Omental fat pad (tissue), 4 donors: ENCODE measurements around the gene HOXD1. TPM values are rescaled to one million over a fixed set of nuclear protein-coding genes. Genes with fewer than 3 reads are reported as not detected.

ENCODE experiments used
- ATAC-seq: fragments of 150-250 bp; one replicate; pipeline ENCODE4 v1.9.1; 2016; ENCODE audit warnings: mild to moderate bottlenecking, moderate library complexity; ENCODE audit not compliant: low FRiP score
- DNase-seq: peaks from one replicate; pipeline ENCODE4 v3.0.0-alpha.2; 2019; ENCODE audit warnings: low spot score
- total RNA-seq, 4 donors: library from RNA; depleted of rRNA; stranded (reverse); fragments of >200 nt; gene quantifications; one replicate each; pipeline ENCODE4 v1.1.0, GENCODE V29; 2016
- TF ChIP-seq, protein P1 (sequence below), 3 donors: fragments of 450-650 bp; IDR thresholded peaks; one replicate each; pipeline ENCODE4 v1.5.1; 2016 to 2017; ENCODE audit warnings: antibody characterized with exemption in 3 of 3, mild to moderate bottlenecking in 3 of 3, moderate library complexity in 2 of 3

HOXD1 gene
- total RNA-seq, 4 donors from 2014 or later = 0.19 to 0.95 (median 0.53) TPM

- no peak for ATAC-seq
- TF ChIP-seq, protein P1, sequence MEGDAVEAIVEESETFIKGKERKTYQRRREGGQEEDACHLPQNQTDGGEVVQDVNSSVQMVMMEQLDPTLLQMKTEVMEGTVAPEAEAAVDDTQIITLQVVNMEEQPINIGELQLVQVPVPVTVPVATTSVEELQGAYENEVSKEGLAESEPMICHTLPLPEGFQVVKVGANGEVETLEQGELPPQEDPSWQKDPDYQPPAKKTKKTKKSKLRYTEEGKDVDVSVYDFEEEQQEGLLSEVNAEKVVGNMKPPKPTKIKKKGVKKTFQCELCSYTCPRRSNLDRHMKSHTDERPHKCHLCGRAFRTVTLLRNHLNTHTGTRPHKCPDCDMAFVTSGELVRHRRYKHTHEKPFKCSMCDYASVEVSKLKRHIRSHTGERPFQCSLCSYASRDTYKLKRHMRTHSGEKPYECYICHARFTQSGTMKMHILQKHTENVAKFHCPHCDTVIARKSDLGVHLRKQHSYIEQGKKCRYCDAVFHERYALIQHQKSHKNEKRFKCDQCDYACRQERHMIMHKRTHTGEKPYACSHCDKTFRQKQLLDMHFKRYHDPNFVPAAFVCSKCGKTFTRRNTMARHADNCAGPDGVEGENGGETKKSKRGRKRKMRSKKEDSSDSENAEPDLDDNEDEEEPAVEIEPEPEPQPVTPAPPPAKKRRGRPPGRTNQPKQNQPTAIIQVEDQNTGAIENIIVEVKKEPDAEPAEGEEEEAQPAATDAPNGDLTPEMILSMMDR (IDR thresholded peaks at IDR 0.05) = no peak
- no peak for DNase-seq
Measured at GRCh38 chr2:176200971-176201370, 12.5 kb downstream of the HOXD1 start.

DNA sequence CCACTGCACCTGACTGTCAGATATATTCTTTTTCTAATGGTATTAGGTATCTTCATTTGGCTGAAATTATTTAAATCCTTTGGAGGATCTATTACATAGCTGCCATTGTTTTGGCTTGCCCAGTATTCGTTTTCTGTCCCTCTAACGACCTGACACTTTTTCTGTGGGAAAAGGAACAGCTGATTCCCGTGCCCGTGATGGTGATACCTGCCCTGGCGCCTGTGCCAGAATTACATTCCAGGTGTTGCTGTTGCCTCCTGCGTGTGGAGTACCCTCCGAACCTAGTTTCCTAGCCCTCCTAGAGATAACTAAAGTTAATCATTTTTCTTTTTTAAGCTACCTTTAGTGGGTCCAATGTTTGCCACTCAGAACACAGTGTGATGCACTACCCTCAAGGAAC, 14.0 kb downstream of the HOXD1 start:
- no peak for DNase-seq
- ATAC-seq = no peak

DNA sequence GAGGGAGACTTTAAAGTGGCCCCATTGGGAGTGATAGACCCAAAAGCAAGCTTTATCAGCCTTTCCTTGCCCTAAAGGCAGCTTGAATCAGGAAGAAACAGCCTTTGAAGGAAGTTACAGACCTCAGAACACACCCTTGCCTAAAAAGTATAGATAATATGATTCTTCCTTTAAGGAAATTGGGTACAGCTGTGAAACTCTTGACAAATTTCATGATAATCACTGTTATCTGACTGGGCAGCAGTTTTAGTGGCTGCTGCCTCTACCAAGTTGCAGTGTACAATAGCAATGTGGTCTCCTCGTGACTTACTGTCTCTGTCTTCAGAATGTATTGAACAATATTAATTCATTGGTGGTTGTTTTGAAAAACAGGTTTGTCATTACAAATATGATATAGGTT, 16.7 kb downstream of the HOXD1 start:
- ATAC-seq (no peak), DNase-seq (no peak)
- TF ChIP-seq, protein P1 (IDR thresholded peaks at IDR 0.05) = no peak

More for the DNA sequence above, 14.0 kb downstream of the HOXD1 start:
- TF ChIP-seq, protein P1 (IDR thresholded peaks at IDR 0.05) = no peak

- ATAC-seq = no peak
- TF ChIP-seq, protein P1 (IDR thresholded peaks at IDR 0.05) = no peak
- DNase-seq = no peak
Measured at GRCh38 chr2:176206136-176206535, 17.7 kb downstream of the HOXD1 start.

DNA sequence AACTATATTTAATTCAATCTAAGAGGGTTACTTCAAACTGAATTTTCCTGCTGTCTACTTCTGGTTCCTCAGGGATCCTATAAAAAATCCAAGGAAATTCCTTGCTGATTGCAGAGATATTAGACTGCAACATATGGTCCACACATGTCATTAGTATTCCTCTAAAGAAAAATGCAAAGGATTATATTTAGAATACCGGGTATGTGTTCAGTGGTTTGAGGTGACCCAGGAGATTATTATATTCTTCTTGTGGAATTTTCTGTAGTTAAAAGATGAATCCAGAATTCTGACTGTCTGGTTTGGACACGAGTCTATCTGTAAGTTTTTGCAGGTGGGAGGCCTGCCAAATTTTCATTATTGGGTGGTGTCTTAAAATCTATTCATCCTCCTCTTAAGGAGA, 18.2 kb downstream of the HOXD1 start:
- TF ChIP-seq, protein P1 (IDR thresholded peaks at IDR 0.05) = no peak
- ATAC-seq = no peak
- DNase-seq = no peak

GRCh38 chr2:176211110-176211509, 22.6 kb downstream of the HOXD1 start:
- TF ChIP-seq, protein P1 (IDR thresholded peaks at IDR 0.05) = no peak
- ATAC-seq (no peak), DNase-seq (no peak)

- TF ChIP-seq, protein P1 (IDR thresholded peaks at IDR 0.05) = no peak
- DNase-seq = no peak
- no peak for ATAC-seq
Measured at GRCh38 chr2:176212276-176212675, 23.8 kb downstream of the HOXD1 start.
